Body of pancreas (tissue), 4 donors: ENCODE results near the gene ZNG1B. TPM values are rescaled to one million over a fixed set of nuclear protein-coding genes. Genes with fewer than 3 reads are reported as not detected.
A peak's percentile ranks its signal among the peaks of the same experiment; 100 is the strongest.
"Not testable (repeated sequence)": the region's sequence is repeated elsewhere in the genome, so short reads cannot be mapped to it uniquely, and the experiment has no call there.

Experiments
- ATAC-seq: fragments of 150-250 bp; one replicate; pipeline ENCODE4 v1.9.1; 2016
- DNase-seq, 4 donors: peaks; one replicate each; pipeline ENCODE4 v3.0.0-alpha.2; 2019
- H3K27ac ChIP-seq, 4 donors: fragments of 200-600 bp; sonication (generic); 1 replicate in 3 of 4; 2 replicates in 1 of 4; pipeline versions ENCODE4 v1.5.1 to v1.6.1; 2016 to 2019; ENCODE audit warnings: mild to moderate bottlenecking in 1 of 4, mixed read lengths in 1 of 4, moderate library complexity in 1 of 4
- H3K27me3 ChIP-seq, 2 donors: fragments of 200-600 bp; sonication (generic); one replicate each; pipeline ENCODE4 v1.6.0; 2016; ENCODE audit warnings: mild to moderate bottlenecking in 1 of 2
- H3K36me3 ChIP-seq, 2 donors: fragments of 200-600 bp; sonication (generic); replicated peaks in 1 of 2; 2 replicates each; pipeline ENCODE4 v1.5.1; 2016; ENCODE audit warnings: low read depth in 2 of 2; ENCODE audit not compliant: insufficient read depth in 1 of 2
- H3K4me1 ChIP-seq: fragments of 200-600 bp; sonication (generic); one replicate; pipeline ENCODE4 v1.6.0; 2016
- H3K4me3 ChIP-seq, 2 donors: fragments of 200-600 bp; sonication (generic); 1 replicate in 1 of 2; 2 replicates in 1 of 2; pipeline ENCODE4 v1.5.1; 2016 to 2019
- H3K9me3 ChIP-seq, 3 donors: fragments of 200-600 bp; sonication (generic); 1 replicate in 2 of 3; 2 replicates in 1 of 3; pipeline ENCODE4 v1.5.1; 2016
- WGBS, 2 donors: methylation state at CpG; one replicate each; pipeline ENCODE4 v1.1.5; 2017; 5-methylcytosine and 5-hydroxymethylcytosine counted together
- intact Hi-C: fragments of 100-400 bp; cut with DNase I; formaldehyde crosslinking; loops from one replicate; pipeline ENCODE4 v1.15.1; 2023
- total RNA-seq, 2 donors: library from RNA; depleted of rRNA; stranded (reverse); fragments of >200 nt; gene quantifications; one replicate each; pipeline ENCODE4 v1.1.0, GENCODE V29; 2016

ZNG1B gene
- total RNA-seq, 2 donors from 2014 or later: 19.4 to 42.3 TPM

GRCh38 chr2:113431773-113432172, 5.7 kb upstream of the ZNG1B start:
- DNase-seq, H3K4me1 ChIP-seq, H3K36me3 ChIP-seq, intact Hi-C loops, H3K9me3 ChIP-seq, H3K4me3 ChIP-seq, ATAC-seq, H3K27me3 ChIP-seq, H3K27ac ChIP-seq: not testable (repeated sequence)
- WGBS, 2 donors: 18 to 32% methylated on average over 1 of the region's 1 CpG

- ATAC-seq, H3K27me3 ChIP-seq, H3K4me3 ChIP-seq, H3K27ac ChIP-seq, DNase-seq, H3K9me3 ChIP-seq, H3K36me3 ChIP-seq, intact Hi-C loops, H3K4me1 ChIP-seq: not testable (repeated sequence)
These were observed 4.0 kb upstream of the ZNG1B start for GRCh38 chr2:113433468-113433867.

GRCh38 chr2:113465770-113466169, 28.3 kb downstream of the ZNG1B start:
- DNase-seq, H3K9me3 ChIP-seq, H3K4me3 ChIP-seq, H3K27ac ChIP-seq, H3K36me3 ChIP-seq, H3K4me1 ChIP-seq, H3K27me3 ChIP-seq, ATAC-seq, intact Hi-C loops: not testable (repeated sequence)

- H3K27ac ChIP-seq, DNase-seq, H3K4me3 ChIP-seq, ATAC-seq, H3K36me3 ChIP-seq, H3K27me3 ChIP-seq, H3K9me3 ChIP-seq, H3K4me1 ChIP-seq, intact Hi-C loops: not testable (repeated sequence)
- 95 to 96% methylated on average over 14 to 19 of the region's 24 CpGs for WGBS, 2 donors
These were observed 39.3 kb downstream of the ZNG1B start for GRCh38 chr2:113476688-113477368.

GRCh38 chr2:113496527-113496926, 59.0 kb downstream of the ZNG1B start:
- intact Hi-C loops, H3K27me3 ChIP-seq, H3K4me3 ChIP-seq, H3K27ac ChIP-seq, DNase-seq, H3K4me1 ChIP-seq, H3K36me3 ChIP-seq, H3K9me3 ChIP-seq, ATAC-seq: not testable (repeated sequence)
- 97 to 98% methylated on average over 13 of the region's 13 CpGs for WGBS, 2 donors

GRCh38 chr2:113498365-113498764, 60.9 kb downstream of the ZNG1B start, which contains the start of gene FOXD4L1:
TSS of gene FOXD4L1 (plus strand) at chr2:113498665. CDS start at chr2:113499257, 592 bp downstream.
- H3K9me3 ChIP-seq, intact Hi-C loops, H3K4me3 ChIP-seq, H3K36me3 ChIP-seq, DNase-seq, ATAC-seq, H3K27ac ChIP-seq: not testable (repeated sequence)
- Histone ChIP-seq H3K27me3 (peaks cover 0 to 12% of the 10 kb centered on the region in 2 donors), H3K4me1 (peaks cover 12% of the 10 kb centered on the region)
- WGBS, 2 donors: 70 to 94% methylated on average over 3 of the region's 4 CpGs

GRCh38 chr2:113499019-113499885, 61.8 kb downstream of the ZNG1B start:
- H3K9me3 ChIP-seq, H3K27ac ChIP-seq, ATAC-seq, intact Hi-C loops, H3K4me3 ChIP-seq, H3K36me3 ChIP-seq: not testable (repeated sequence)
- peak in 1 of 4 donors; percentile 19 for DNase-seq
- WGBS, 2 donors: 10 to 49% methylated on average over 8 to 46 of the region's 62 CpGs
- H3K27me3 ChIP-seq: peaks cover 0 to 20% of the 10 kb centered on the region in 2 donors
- peaks cover 21% of the 10 kb centered on the region for H3K4me1 ChIP-seq

GRCh38 chr2:113499886-113500722, 62.6 kb downstream of the ZNG1B start:
- H3K9me3 ChIP-seq, H3K36me3 ChIP-seq, H3K4me3 ChIP-seq, DNase-seq, H3K27ac ChIP-seq, ATAC-seq, intact Hi-C loops: not testable (repeated sequence)
- peaks cover 0 to 21% of the 10 kb centered on the region in 2 donors for H3K27me3 ChIP-seq
- H3K4me1 ChIP-seq: peaks cover 21% of the 10 kb centered on the region
- WGBS, 2 donors: 0 to 8% methylated on average over 1 to 27 of the region's 56 CpGs

- ATAC-seq, intact Hi-C loops, H3K4me3 ChIP-seq, DNase-seq, H3K36me3 ChIP-seq, H3K27ac ChIP-seq, H3K9me3 ChIP-seq: not testable (repeated sequence)
- WGBS, 2 donors: 21 to 40% methylated on average over 8 of the region's 8 CpGs
- H3K27me3 ChIP-seq: peaks cover 0 to 21% of the 10 kb centered on the region in 2 donors
- peaks cover 21% of the 10 kb centered on the region for H3K4me1 ChIP-seq
These were observed 63.2 kb downstream of the ZNG1B start for GRCh38 chr2:113500723-113501038.

GRCh38 chr2:113502216-113503093, 65.0 kb downstream of the ZNG1B start:
- WGBS, 2 donors: 3 to 5% methylated on average over 45 to 73 of the region's 73 CpGs
- ATAC-seq: peak; percentile 15
- peak overlapping the region in 1 of 2 donors; percentile 27 for H3K4me3 ChIP-seq
- intact Hi-C loops, H3K27ac ChIP-seq, DNase-seq, H3K9me3 ChIP-seq, H3K36me3 ChIP-seq: not testable (repeated sequence)
- H3K4me1 ChIP-seq: peaks cover 21% of the 10 kb centered on the region
- H3K27me3 ChIP-seq: peaks cover 0 to 21% of the 10 kb centered on the region in 2 donors
